GM19397 (cell line): ENCODE results near the gene GMDS.

Experiments used
- ATAC-seq: cut with Tn5 transposase; IDR thresholded peaks from one replicate; pipeline ENCODE4 v1.9.1; 2021; ENCODE audit warnings: mild to moderate bottlenecking, moderate library complexity; ENCODE audit not compliant: unreplicated experiment

Gene GMDS

DNA sequence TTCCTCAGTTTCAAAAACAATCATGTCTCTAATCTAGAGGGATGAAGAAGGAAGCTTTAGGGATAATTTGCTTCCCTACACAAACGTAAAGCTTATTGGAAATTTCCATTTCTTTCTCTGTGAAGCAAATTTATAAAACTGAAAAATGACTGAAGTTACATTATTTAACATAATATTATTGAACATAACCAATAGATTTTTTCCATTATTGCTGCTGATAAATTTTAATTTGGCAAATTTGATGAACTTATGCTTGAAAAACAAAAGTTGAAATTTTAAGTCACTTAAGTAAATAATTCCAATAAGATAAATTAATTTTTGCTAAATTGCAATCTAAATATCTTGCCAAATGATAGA lies 140.9 kb downstream of the GMDS start:
- ATAC-seq, result no peak

GRCh38 chr6:2103765-2104523 lies 141.5 kb downstream of the GMDS start:
- ATAC-seq, result no peak

DNA sequence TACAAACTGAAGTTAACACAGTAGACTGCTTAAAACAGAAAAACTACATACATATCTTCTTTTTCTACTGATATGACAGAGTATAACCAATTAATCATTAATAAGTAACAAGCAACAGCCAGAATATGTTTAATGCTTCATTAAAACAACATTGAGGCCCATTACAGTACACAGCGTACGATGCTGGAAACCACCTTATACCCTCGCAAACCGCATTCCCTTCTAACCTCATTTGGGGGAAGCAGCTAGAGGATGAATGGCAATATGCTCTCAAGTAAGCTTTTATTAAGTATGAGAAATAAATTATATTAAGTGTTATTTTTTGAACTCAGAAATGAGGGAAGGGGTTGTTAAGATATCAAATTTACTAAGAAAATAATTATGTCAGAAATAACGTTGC lies 142.4 kb downstream of the GMDS start:
- no peak for ATAC-seq

- ATAC-seq, result no peak
Measured at GRCh38 chr6:2102316-2102883, 143.0 kb downstream of the GMDS start.

DNA sequence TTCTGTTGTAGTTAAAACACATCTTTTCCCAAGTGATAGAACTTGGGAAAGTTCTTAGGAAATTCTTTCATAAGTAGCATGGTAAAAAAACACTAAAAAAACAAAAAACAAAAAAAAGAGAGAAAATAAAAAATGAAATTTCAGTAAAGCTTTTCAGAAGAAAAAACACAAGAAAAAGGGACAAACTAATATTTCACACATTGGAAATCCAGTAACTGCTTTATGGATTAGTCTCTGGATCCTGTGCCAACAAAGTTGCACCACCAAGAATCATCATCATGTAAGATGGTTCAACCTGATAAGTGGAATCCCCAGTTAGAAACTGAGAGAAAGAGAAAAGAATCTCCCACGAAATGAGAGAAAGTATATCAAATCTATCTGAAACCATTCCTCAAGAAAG lies 144.2 kb downstream of the GMDS start:
- no peak for ATAC-seq

DNA sequence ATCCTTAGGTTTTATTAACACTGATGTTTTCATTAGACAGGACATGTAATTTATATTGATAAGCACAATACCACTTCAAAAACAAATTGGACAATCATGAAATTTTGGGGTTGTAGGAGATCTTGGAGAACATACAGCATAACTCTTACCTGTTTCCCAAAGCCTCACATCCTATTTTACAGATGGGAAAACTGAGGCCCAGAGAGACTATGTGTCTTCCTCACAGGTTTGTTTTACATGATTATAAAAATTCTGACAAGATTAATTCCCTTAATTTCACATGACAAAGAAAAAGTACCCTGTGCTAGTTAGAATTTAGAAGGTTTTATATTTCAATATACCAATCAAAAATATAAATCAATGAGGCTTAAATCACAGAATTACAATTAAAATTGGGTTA lies 145.5 kb downstream of the GMDS start:
- ATAC-seq, result no peak

DNA sequence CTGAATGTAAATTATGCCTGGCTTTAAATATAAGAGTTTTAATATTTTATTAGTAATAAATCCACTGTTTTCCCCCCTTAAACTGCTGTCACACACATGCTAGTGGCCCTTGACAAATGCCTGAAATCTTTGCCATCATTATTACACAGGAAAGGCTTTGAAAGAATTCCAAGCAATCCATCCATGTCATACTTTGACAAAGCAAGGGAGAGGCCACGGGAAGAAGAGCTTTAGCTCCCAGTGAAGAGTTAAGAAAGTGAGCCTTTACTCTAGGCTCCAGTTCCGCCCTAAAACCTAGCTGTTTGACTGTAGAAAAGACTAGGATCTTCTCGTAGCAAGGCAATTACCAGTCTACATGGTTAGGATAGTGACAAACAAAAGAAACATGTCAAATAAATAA lies 147.9 kb downstream of the GMDS start:
- no peak for ATAC-seq

DNA sequence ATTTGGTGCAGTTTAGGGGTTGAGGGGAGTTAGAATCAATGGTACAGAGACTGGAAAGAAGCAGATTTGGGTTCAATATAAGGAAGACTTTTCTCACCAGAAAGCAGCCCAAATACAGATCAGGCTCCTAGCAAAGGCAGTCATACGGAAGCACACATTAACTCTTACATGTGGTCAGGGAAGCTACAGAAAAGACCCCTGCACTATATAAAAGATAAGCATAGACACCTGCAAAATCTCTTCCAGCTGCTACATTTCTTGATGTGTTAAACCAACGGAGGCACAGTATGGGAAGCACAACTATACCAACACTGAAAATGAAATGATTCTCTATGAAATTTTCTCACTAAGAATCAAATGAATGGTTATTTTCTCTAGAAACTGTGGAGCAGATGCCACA lies 150.8 kb downstream of the GMDS start:
- no peak for ATAC-seq

DNA sequence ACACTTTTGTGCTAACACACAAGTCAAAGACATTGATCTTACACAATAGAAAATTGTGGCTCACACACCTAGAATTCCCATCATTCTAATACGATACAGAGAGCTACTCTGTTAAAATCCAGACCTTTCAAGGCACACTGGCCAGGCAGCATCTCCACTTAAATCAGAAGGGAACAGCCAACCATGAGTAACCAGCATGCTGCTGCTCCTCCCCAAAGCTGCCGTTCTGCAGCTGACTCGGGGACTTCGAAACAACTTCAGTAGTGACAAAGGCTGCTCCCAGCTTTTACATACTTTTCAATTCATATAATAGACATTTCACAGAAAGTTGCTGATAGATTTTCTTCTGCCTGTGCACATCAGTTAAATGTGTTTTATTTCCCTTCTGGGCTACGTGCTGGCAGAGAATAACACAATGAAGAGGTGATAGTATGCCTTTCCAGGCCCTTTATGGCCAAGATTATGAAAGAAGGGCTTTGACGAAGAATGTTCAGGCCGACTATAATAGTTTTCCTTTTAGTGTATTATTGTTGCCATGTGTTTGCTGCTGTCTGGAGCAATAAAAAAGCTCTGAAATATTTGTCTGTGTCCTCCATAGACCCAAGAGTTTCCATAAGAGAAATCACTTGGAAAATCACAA lies 159.0 kb downstream of the GMDS start:
- no peak for ATAC-seq

DNA sequence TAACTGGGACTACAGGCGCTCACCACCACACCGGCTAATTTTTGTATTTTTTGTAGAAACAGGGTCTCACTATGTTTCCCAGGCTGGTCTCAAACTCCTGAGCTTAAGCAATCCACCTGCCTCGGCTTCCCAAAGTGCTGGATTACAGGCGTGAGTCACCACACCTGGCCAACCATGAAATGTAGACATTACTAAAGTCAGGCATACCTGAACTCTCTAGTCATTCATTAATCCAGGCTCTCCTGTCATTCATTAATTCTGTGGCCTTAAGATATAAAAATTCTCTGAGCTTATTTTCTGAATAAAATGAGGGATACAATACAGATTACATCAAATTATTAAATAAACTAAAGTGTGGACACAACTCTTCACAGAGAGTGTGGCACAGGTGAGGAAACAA lies 159.7 kb downstream of the GMDS start:
- ATAC-seq, result no peak

- ATAC-seq, result peak; percentile 80
Measured at GRCh38 chr6:2081155-2082138, 164.0 kb downstream of the GMDS start.

- no peak for ATAC-seq
Measured at GRCh38 chr6:2078888-2079287, 166.5 kb downstream of the GMDS start.

- no peak for ATAC-seq
Measured at GRCh38 chr6:2077826-2078225, 167.6 kb downstream of the GMDS start.

DNA sequence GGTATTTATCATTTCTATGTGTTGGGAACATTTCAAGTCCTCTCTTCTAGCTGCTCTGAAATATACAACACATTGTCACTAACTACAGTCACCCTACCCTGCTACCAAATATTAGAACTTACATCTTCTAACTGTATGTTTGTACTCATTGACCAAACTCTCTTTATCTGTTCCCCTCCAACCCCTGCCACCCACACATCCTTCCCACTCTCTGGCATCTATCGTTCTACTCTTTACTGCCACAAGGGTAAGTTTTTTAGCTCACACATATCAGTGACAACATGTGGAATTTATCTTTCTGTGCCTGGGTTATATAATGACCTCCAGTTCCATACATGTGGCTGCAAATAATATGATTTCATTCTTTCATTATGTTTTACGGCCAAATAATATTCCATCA lies 171.9 kb downstream of the GMDS start:
- no peak for ATAC-seq

DNA sequence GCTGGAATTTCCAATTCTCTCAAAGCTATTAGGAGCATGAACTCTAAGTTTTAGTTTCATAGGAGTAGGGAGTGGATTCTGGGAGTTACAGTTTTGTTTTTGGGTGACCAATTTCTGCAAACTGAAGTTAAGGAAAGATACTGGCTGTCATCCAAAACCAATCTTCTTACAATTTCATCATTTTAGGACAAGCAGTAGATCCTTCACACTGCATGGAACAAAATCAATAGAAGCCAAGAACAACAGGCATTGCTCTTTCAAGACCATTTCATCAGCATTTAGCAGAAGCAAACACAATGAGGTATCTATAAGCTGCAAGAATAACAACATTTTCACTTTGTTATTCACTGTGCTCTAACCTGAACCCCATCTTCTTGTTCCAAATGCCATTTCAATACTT lies 173.0 kb downstream of the GMDS start:
- no peak for ATAC-seq

DNA sequence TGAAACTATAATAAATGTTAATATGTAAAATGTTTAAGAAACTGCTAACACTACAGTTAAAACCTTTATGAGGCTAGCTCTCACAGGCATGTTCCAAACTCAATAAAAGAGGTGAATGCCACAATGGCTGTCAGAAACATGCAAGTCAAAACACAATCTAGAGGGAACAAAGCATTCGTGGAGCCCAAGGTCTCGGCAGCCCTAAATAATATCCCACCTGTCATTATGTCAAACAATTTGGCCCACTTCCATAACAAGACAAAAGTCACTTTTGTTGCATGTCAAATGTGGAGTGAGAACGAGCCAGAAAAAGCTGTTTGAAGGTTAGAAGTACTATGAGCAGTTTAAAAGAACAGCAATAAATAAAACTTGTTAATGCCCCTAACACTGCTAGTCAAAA lies 181.9 kb downstream of the GMDS start:
- no peak for ATAC-seq

GRCh38 chr6:2061880-2062279 lies 183.5 kb downstream of the GMDS start:
- no peak for ATAC-seq

DNA sequence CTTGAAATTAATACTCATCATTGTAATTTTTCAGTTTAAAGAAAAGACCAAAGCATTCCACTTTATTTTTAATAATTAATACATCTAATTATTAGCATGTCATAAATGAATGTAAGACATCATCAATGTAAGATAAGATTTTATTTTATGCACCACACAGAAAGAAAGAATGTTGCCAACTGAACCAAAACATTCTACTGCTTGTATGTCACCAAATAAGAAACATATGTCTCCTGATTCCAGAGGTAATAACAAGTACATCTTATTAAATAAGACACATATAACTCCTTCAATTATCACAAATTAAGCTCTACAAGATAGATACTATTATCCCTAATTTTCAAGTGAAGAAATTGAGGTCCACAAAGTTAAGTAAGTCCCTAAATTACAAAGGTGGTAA lies 189.5 kb downstream of the GMDS start:
- no peak for ATAC-seq

DNA sequence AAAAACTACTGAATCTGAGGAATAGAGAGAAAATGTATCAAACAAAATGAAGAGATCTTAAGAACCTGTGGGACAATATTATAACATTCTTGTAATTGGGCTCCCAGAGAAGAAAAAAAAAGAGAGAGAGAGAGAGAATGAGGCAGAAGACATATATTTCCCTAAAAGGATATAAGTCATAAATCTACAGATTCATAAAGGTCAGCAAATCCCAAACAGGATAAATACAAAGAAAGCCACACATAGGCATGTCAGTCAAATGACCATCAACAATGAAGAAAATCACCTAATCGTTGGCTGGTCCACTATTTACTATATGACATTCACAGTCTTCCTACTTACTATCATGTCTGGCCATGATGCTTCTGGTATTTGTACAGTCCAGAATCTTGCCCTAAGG lies 190.3 kb downstream of the GMDS start:
- no peak for ATAC-seq

DNA sequence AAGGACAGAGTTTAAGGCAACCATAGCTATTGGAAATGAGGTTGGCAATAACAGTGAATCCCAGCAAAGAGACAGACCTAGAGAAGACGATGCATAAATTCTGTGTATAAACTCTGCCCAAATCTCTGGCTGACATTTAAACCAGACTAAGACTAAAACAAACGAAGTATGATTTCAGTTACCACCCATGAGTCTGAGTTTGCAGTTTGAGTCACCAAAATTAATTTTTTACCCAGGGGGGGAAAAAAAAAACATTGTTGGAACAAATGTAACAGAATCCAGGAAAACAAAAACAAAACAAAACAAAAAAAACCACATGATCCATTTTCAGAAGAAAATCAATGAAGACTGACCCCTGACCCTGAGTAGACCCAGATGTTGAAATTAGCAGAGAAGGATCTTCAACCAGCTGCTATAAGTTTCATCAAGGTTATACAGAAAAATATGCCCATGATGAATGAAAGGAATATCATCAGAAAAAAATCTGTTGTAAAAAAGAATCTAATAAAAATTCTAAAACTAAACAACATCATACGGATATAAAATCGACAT lies 190.8 kb downstream of the GMDS start:
- ATAC-seq, result no peak

GRCh38 chr6:2053691-2054090 lies 191.7 kb downstream of the GMDS start:
- no peak for ATAC-seq
